HepG2 (cell line): ENCODE data around the gene RSPH1. TPM values are rescaled to one million over a fixed set of nuclear protein-coding genes. Genes with fewer than 3 reads are reported as not detected.

Experiments used
- ATAC-seq: fragments of 200-7000 bp; cut with Tn5 transposase; 3 replicates; pipeline ENCODE4 v1.9.1; 2020; ENCODE audit warnings: mild to moderate bottlenecking, moderate library complexity
- BruUV-seq: library from RNA; stranded (reverse); fragments of 400-500 nt; replicated peaks from 2 replicates; lab custom pipeline; 2021; lab: Mats Ljungman, UMichigan
- CTCF ChIA-PET: fragments of 300-600 bp; formaldehyde crosslinking; extraction: SDS; loops from one replicate; lab custom pipeline; 2021; ENCODE audit warnings: low total read pairs, inconsistent platforms, low intra/inter-chr PET ratio; lab: Yijun Ruan, JAX
- POLR2A ChIA-PET: fragments of 350-600 bp; sonication (Branson Sonifier 250); formaldehyde crosslinking; loops from one replicate; lab custom pipeline; 2020; ENCODE audit warnings: antibody characterized with exemption, inconsistent platforms; lab: Yijun Ruan, JAX
- DNase-seq: peaks from one replicate; pipeline ENCODE4 v3.0.0-alpha.2; 2015; ENCODE audit warnings: low spot score
- FAIRE-seq: peaks from 3 replicates; lab custom pipeline; 2011; peaks lifted over from hg19 to GRCh38; lab: Jason Lieb, UNC
- H2AFZ ChIP-seq: one replicate; pipeline ENCODE4 v1.6.1; 2011; ENCODE audit warnings: low read length, inconsistent platforms
- H3K27ac ChIP-seq: fragments of 300-600 bp; 3 replicates; pipeline ENCODE4 v1.8.0; 2011; ENCODE audit warnings: mixed run types, mild to moderate bottlenecking, mixed read lengths, low read length, inconsistent platforms; ENCODE audit not compliant: insufficient read depth; ENCODE audit errors: extremely low read length
- H3K27me3 ChIP-seq, 2 experiments: fragments of 200-600 bp in 1 of 2; 2 replicates in 1 of 2; 3 replicates in 1 of 2; pipeline versions ENCODE4 v1.6.0 to v1.8.0; 2011; ENCODE audit warnings: low read length in 2 of 2, mild to moderate bottlenecking in 2 of 2, moderate library complexity in 2 of 2, inconsistent platforms in 1 of 2; ENCODE audit not compliant: insufficient read depth in 2 of 2, control insufficient read depth in 1 of 2
- H3K36me3 ChIP-seq, 2 experiments: fragments of 200-600 bp in 1 of 2; replicated peaks in 1 of 2; 2 replicates in 1 of 2; 3 replicates in 1 of 2; pipeline versions ENCODE4 v1.5.1 to v1.8.0; 2011; ENCODE audit warnings: low read length in 2 of 2, inconsistent platforms in 1 of 2; ENCODE audit not compliant: insufficient read depth in 2 of 2, control insufficient read depth in 1 of 2
- H3K4me1 ChIP-seq: 2 replicates; pipeline ENCODE4 v1.5.1; 2012; ENCODE audit warnings: low read length, inconsistent platforms; ENCODE audit not compliant: insufficient read depth
- H3K4me2 ChIP-seq: 2 replicates; pipeline ENCODE4 v1.6.0; 2011; ENCODE audit warnings: low read depth, low read length, inconsistent platforms
- H3K4me3 ChIP-seq, 3 experiments: fragments of 200-600 bp in 1 of 3; sonication (generic), shearing (Covaris generic) in 1 of 3; replicated peaks in 1 of 3; 2 replicates each; pipeline ENCODE4 v1.5.1; 2011 to 2016; ENCODE audit warnings: low read length in 3 of 3, inconsistent platforms in 2 of 3, low read depth in 2 of 3, mild to moderate bottlenecking in 2 of 3, control low read depth in 1 of 3, mixed read lengths in 1 of 3; ENCODE audit not compliant: insufficient read depth in 1 of 3
- H3K79me2 ChIP-seq: one replicate; pipeline ENCODE4 v1.6.1; 2011; ENCODE audit warnings: low read length, inconsistent platforms; ENCODE audit not compliant: insufficient read depth
- H3K9ac ChIP-seq: 2 replicates; pipeline ENCODE4 v1.6.0; 2011; ENCODE audit warnings: mild to moderate bottlenecking, low read depth, low read length, inconsistent platforms; ENCODE audit not compliant: insufficient read depth
- H3K9me3 ChIP-seq: 2 replicates; pipeline ENCODE4 v1.5.1; 2012; ENCODE audit warnings: mild to moderate bottlenecking, low read length
- H4K20me1 ChIP-seq: 2 replicates; pipeline ENCODE4 v1.6.0; 2011; ENCODE audit warnings: inconsistent platforms, mild to moderate bottlenecking, low read length, moderate library complexity; ENCODE audit not compliant: insufficient read depth
- AFF4 ChIP-seq: sonication (generic); formaldehyde crosslinking; IDR thresholded peaks from 2 replicates; pipeline ENCODE4 v1.4.0; 2020; ENCODE audit warnings: missing genetic modification reagents
- MED8 ChIP-seq: sonication (generic); formaldehyde crosslinking; IDR thresholded peaks from 2 replicates; pipeline ENCODE4 v1.8.1; 2023; ENCODE audit warnings: mild to moderate bottlenecking, missing genetic modification reagents; ENCODE audit not compliant: insufficient replicate concordance
- THAP11 ChIP-seq: IDR thresholded peaks from 2 replicates; pipeline ENCODE4 v1.6.1; 2016; ENCODE audit warnings: missing biosample characterization, missing genetic modification reagents
- ZFP62 ChIP-seq: sonication (generic); formaldehyde crosslinking; IDR thresholded peaks from 2 replicates; pipeline ENCODE4 v1.4.0; 2020; ENCODE audit warnings: missing genetic modification reagents
- ZNF768 ChIP-seq: sonication (generic); formaldehyde crosslinking; IDR thresholded peaks from 2 replicates; pipeline ENCODE4 v1.4.0; 2020; ENCODE audit warnings: missing genetic modification reagents
- WGBS: methylation state at CpG from one replicate; pipeline ENCODE4 v1.1.6; 2017; ENCODE audit warnings: low lambda C conversion rate; 5-methylcytosine and 5-hydroxymethylcytosine counted together
- in situ Hi-C: cut with HindIII; loops from 2 replicates; pipeline ENCODE4 v1.10.0; 2017; ENCODE audit warnings: low pct_unique_long_range_greater_than_20kb; ENCODE audit not compliant: extremely low pct_ligation_motif_present
- intact Hi-C: fragments of 100-400 bp; cut with micrococcal nuclease; formaldehyde crosslinking; loops from one replicate; pipeline ENCODE4 v1.10.0; 2022; ENCODE audit not compliant: unreplicated experiment
- polyA plus RNA-seq, 8 experiments: library from polyadenylated mRNA; depleted of rRNA in 3 of 8; stranded (reverse) in 7 of 8; unstranded in 1 of 8; fragments of >200 nt; fragmentation: Illumina TruSeq in 4 of 8; extraction: Trizol in 4 of 8; gene quantifications; 2 replicates each; pipeline versions ENCODE4 v1.2.1 to v1.2.3, GENCODE V29; 2011 to 2016; ENCODE audit warnings: low read depth in 4 of 8, missing spikeins in 1 of 8, mixed read lengths in 1 of 8; ENCODE audit not compliant: insufficient read depth in 1 of 8
- total RNA-seq, 5 experiments: library from RNA; depleted of rRNA; stranded (reverse); fragments of >200 nt; fragmentation: Illumina TruSeq; extraction: Trizol; gene quantifications; 2 replicates each; pipeline ENCODE4 v1.2.3, GENCODE V29; 2016; ENCODE audit warnings: low read depth in 1 of 5
- TF ChIP-seq, protein P1 (sequence below): sonication (generic); formaldehyde crosslinking; IDR thresholded peaks from 2 replicates; pipeline ENCODE4 v1.4.0; 2020; ENCODE audit warnings: missing genetic modification reagents
- TF ChIP-seq, protein P2 (sequence below): sonication (generic); IDR thresholded peaks from 2 replicates; pipeline ENCODE4 v1.6.1; 2016; ENCODE audit warnings: low read depth, borderline replicate concordance
- TF ChIP-seq, protein P3 (sequence below): IDR thresholded peaks from 2 replicates; pipeline ENCODE4 v1.6.1; 2016; ENCODE audit warnings: low read depth, control low read depth

RSPH1 gene
- total and polyA plus RNA-seq, 2 of the 13 experiments (the other 11 are each of a cell fraction or from before 2014, with no cell fraction given): not detected

DNA sequence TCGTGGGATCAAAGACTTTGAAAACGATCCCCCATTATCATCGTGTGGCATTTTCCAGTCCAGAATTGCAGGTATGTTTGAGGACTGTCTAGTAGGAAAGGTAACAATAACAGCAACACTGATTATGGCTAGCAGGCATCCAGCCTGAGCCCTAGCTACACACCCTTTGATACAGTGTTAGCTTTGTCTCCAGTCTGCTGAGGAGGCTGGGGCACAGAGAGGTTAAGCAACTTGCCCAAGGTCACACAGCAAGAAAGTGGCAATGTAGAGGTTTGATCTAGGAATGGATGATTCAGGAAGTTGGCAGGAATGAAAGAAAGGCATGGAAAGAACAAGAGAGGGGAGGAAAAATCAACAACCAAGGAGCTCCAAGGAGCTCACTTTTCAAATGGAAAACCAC is 61.1 kb downstream of the RSPH1 start:
- intact Hi-C loops: no loop called here
- no peaks in the 10 kb centered on the region for H3K36me3 ChIP-seq
- no TSS peak for BruUV-seq
- no peak overlapping the region for H3K4me3 ChIP-seq
- 0% methylated on average over 3 of the region's 3 CpGs for WGBS
- no peak overlapping the region for H3K4me2 ChIP-seq
- ATAC-seq (no peak), DNase-seq (no peak)
- ChIA-PET POLR2A (no interaction called here), CTCF (no interaction called here)
- no peak overlapping the region for H3K9ac ChIP-seq
- H3K27me3 ChIP-seq: no peaks in the 10 kb centered on the region
- H3K4me1 ChIP-seq: no peaks in the 10 kb centered on the region
- H3K79me2 ChIP-seq: no peaks in the 10 kb centered on the region
- TF ChIP-seq ZNF768 (CRISPR knock-in tag) (peak; percentile 75; the same call in 1 of the 2 replicates), THAP11 (CRISPR knock-in tag) (no peak)
- TF ChIP-seq, all 625 proteins: peak for 1
- Histone ChIP-seq H4K20me1 (no peaks in the 10 kb centered on the region), H3K9me3 (no peaks in the 10 kb centered on the region), H3K27ac (no peak overlapping the region), H2AFZ (no peak overlapping the region)
- no peak for FAIRE-seq
- in situ Hi-C loops: no loop called here

- Histone ChIP-seq H3K9me3 (no peaks in the 10 kb centered on the region), H2AFZ (no peak overlapping the region), H3K4me2 (no peak overlapping the region), H3K27ac (no peak overlapping the region), H3K79me2 (no peaks in the 10 kb centered on the region), H3K27me3 (no peaks in the 10 kb centered on the region), H3K36me3 (no peaks in the 10 kb centered on the region), H3K4me1 (no peaks in the 10 kb centered on the region), H3K4me3 (no peak overlapping the region), H4K20me1 (no peaks in the 10 kb centered on the region), H3K9ac (no peak overlapping the region)
- CTCF ChIA-PET: no interaction called here
- WGBS: 16% methylated on average over 8 of the region's 10 CpGs
- intact Hi-C loops (no loop called here), in situ Hi-C loops (no loop called here)
- no peak for FAIRE-seq
- POLR2A ChIA-PET: no interaction called here
- BruUV-seq: no TSS peak
- ATAC-seq: no peak
- no peak for DNase-seq
- TF ChIP-seq, protein P1, sequence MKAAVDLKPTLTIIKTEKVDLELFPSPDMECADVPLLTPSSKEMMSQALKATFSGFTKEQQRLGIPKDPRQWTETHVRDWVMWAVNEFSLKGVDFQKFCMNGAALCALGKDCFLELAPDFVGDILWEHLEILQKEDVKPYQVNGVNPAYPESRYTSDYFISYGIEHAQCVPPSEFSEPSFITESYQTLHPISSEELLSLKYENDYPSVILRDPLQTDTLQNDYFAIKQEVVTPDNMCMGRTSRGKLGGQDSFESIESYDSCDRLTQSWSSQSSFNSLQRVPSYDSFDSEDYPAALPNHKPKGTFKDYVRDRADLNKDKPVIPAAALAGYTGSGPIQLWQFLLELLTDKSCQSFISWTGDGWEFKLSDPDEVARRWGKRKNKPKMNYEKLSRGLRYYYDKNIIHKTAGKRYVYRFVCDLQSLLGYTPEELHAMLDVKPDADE (CRISPR knock-in tag): no peak
- TF ChIP-seq, protein P2, sequence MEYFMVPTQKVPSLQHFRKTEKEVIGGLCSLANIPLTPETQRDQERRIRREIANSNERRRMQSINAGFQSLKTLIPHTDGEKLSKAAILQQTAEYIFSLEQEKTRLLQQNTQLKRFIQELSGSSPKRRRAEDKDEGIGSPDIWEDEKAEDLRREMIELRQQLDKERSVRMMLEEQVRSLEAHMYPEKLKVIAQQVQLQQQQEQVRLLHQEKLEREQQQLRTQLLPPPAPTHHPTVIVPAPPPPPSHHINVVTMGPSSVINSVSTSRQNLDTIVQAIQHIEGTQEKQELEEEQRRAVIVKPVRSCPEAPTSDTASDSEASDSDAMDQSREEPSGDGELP: no peak
- TF ChIP-seq MED8 (CRISPR knock-in tag) (no peak), AFF4 (CRISPR knock-in tag) (no peak), ZFP62 (CRISPR knock-in tag) (no peak)
- TF ChIP-seq, protein P3, sequence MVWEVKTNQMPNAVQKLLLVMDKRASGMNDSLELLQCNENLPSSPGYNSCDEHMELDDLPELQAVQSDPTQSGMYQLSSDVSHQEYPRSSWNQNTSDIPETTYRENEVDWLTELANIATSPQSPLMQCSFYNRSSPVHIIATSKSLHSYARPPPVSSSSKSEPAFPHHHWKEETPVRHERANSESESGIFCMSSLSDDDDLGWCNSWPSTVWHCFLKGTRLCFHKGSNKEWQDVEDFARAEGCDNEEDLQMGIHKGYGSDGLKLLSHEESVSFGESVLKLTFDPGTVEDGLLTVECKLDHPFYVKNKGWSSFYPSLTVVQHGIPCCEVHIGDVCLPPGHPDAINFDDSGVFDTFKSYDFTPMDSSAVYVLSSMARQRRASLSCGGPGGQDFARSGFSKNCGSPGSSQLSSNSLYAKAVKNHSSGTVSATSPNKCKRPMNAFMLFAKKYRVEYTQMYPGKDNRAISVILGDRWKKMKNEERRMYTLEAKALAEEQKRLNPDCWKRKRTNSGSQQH: no peak
Observed at GRCh38 chr21:42433946-42434551, 62.0 kb downstream of the RSPH1 start.
